ENCODE results near the gene RFWD3.

GRCh38 chr16:74657870-74658642 is 8.6 kb downstream of the RFWD3 start:
- TF ChIP-seq CTCF (IDR thresholded peaks at IDR 0.05; ENCODE audit: poor library complexity) (no peak), EZH2 (IDR thresholded peaks at IDR 0.05; ENCODE audit: borderline replicate concordance) (no peak)
